ENCODE measurements around the gene VSTM4.

DNA sequence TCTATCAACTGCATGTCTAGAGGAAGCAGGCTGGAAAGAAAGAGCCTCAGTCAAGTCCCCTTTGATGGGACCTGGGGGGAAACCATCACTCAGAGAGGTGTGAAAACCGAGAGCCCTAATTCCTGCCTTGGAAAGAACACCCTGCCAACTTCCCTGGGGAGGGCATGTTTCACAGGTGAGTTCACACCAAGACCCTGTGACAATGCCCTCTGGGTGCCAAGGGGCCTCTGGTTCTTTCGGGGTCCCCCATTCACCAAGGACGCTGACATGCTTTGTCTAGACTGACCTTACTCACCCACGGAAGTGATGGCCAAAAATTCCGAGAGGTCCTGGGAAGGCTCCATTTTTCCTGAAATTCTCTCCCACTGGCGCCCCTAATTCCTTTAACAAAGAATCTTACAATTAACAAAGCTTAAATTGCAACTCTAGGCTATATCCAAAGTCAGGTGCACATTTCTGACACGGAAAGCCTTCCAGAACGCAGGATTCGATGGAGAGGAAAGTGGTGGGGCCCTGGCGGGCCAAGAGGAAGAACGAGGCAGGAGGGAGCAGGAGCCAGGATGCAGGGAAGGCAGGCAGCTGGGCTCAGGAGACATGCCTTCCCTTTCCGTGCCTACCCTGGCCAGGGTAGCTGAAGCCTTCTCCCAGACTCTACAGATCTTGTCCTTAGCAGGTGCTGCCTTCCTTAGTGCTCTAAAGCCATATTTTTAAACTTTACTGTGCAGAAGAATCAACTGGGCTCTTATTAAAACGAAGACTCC, 23.7 kb downstream of the VSTM4 start:
- TF ChIP-seq, protein P1, sequence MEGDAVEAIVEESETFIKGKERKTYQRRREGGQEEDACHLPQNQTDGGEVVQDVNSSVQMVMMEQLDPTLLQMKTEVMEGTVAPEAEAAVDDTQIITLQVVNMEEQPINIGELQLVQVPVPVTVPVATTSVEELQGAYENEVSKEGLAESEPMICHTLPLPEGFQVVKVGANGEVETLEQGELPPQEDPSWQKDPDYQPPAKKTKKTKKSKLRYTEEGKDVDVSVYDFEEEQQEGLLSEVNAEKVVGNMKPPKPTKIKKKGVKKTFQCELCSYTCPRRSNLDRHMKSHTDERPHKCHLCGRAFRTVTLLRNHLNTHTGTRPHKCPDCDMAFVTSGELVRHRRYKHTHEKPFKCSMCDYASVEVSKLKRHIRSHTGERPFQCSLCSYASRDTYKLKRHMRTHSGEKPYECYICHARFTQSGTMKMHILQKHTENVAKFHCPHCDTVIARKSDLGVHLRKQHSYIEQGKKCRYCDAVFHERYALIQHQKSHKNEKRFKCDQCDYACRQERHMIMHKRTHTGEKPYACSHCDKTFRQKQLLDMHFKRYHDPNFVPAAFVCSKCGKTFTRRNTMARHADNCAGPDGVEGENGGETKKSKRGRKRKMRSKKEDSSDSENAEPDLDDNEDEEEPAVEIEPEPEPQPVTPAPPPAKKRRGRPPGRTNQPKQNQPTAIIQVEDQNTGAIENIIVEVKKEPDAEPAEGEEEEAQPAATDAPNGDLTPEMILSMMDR (conservative IDR thresholded peaks at IDR 0.05; ENCODE audit: low read length) = no peak
- no peak for TF ChIP-seq EZH2phosphoT487 (IDR thresholded peaks at IDR 0.05; ENCODE audit: borderline replicate concordance, low read depth, low read length)
